BJ (cell line): ENCODE results near the gene PYGL. TPM values are rescaled to one million over a fixed set of nuclear protein-coding genes. Genes with fewer than 3 reads are reported as not detected.

Source experiments
- CTCF ChIA-PET: fragments of 350-600 bp; formaldehyde crosslinking; extraction: SDS; loops from one replicate; lab custom pipeline; 2021; ENCODE audit warnings: antibody characterized with exemption, inconsistent platforms; lab: Yijun Ruan, JAX
- POLR2A ChIA-PET: fragments of 300-600 bp; sonication (Branson Sonifier 250); formaldehyde crosslinking; extraction: SDS; loops from one replicate; lab custom pipeline; 2021; ENCODE audit warnings: antibody characterized with exemption; lab: Charles Lee
- DNase-seq: peaks from one replicate; pipeline ENCODE4 v3.0.0-alpha.2; 2011; ENCODE audit warnings: low read depth
- H3K27me3 ChIP-seq: 2 replicates; pipeline ENCODE4 v1.6.0; 2011; ENCODE audit warnings: low read length; ENCODE audit not compliant: control insufficient read depth, insufficient read depth
- H3K36me3 ChIP-seq: 2 replicates; pipeline ENCODE4 v1.5.1; 2011; ENCODE audit warnings: low read length; ENCODE audit not compliant: control insufficient read depth, insufficient read depth
- H3K4me3 ChIP-seq: 2 replicates; pipeline ENCODE4 v1.5.1; 2011; ENCODE audit warnings: low read depth, mild to moderate bottlenecking, control low read depth, low read length
- polyA plus RNA-seq: library from polyadenylated mRNA; depleted of rRNA; stranded (reverse); fragments of >200 nt; gene quantifications from 2 replicates; pipeline ENCODE4 v1.2.3, GENCODE V29; 2011
- TF ChIP-seq, protein P1 (sequence below): IDR thresholded peaks from 2 replicates; pipeline ENCODE4 v1.5.1; 2011; ENCODE audit warnings: low read depth, mild to moderate bottlenecking, control low read depth, inconsistent platforms, low read length, moderate library complexity; ENCODE audit not compliant: insufficient read depth

The PYGL gene
- polyA plus RNA-seq, 1 experiment, result 36.4 TPM

DNA sequence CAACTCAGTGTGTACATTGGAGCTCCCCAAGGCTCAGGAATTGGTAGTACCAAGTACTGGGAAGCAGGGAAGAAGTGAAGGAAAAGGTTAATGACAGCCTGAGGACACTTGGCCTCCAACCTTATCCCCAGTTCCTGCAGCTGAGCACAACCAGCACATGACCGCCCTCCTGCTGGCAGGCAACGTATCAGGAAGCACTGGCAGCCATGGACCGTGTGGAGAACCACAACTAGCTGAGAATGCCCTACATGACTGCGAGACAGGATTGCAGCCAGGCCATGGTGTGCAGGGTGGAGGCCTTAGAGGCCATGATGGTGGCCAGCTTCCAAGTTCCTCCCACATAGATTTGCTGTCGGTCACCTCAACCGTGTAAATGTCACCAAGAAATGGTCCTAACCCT, 26.8 kb downstream of the PYGL start:
- ChIA-PET CTCF (no interaction called here), POLR2A (no interaction called here)
- Histone ChIP-seq H3K27me3 (no peaks in the 10 kb centered on the region), H3K36me3 (peaks cover 12% of the 10 kb centered on the region), H3K4me3 (no peak overlapping the region)
- no peak for DNase-seq
- TF ChIP-seq, protein P1, sequence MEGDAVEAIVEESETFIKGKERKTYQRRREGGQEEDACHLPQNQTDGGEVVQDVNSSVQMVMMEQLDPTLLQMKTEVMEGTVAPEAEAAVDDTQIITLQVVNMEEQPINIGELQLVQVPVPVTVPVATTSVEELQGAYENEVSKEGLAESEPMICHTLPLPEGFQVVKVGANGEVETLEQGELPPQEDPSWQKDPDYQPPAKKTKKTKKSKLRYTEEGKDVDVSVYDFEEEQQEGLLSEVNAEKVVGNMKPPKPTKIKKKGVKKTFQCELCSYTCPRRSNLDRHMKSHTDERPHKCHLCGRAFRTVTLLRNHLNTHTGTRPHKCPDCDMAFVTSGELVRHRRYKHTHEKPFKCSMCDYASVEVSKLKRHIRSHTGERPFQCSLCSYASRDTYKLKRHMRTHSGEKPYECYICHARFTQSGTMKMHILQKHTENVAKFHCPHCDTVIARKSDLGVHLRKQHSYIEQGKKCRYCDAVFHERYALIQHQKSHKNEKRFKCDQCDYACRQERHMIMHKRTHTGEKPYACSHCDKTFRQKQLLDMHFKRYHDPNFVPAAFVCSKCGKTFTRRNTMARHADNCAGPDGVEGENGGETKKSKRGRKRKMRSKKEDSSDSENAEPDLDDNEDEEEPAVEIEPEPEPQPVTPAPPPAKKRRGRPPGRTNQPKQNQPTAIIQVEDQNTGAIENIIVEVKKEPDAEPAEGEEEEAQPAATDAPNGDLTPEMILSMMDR, result no peak

DNA sequence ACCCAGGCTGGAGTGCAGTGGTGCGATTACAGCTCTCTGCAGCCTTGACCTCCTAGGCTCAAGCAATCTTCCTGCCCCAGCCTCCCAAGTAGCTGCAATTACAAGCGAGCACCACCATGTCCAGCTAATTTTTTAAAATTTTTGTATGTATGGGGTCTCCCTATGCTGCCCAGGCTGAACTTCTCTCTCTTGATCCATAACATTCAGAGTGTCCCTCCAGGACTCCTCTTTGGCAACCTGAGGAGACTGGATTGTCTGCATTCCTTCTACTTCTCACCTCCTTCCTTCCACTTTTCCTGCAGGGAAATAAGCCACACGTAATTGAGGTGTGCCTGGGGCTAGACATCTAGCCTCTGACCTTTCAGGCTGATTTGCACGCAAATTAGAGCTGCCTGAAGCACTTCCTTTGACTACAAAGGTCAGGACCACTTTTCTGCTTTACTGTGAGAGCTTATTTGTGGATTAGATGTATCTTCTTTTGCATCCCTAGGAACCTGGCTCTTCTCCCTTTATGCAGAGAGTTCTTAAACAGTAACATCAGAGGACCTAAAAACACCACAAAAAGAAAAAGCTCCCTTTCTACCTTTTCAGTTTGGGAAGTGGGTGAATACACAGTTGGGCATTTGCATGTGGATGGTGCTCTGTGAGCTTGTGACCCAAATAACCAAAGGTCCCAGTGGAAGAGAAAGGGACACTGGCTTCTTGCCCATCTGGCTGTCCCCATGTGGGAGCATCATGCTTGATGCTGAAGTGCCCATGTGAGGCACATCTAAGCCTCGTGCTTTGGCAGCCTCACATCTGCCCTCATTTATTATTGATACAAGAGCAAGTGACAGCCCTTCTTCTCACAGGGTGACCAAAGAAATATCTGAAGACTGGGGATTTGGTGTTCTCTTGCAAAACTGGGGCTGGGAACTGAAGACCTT, 33.5 kb downstream of the PYGL start:
- Histone ChIP-seq H3K4me3 (no peak overlapping the region), H3K36me3 (peaks cover 12% of the 10 kb centered on the region), H3K27me3 (no peaks in the 10 kb centered on the region)
- TF ChIP-seq, protein P1, result no peak
- POLR2A ChIA-PET, result no interaction called here
- no peak for DNase-seq
- CTCF ChIA-PET, result no interaction called here

DNA sequence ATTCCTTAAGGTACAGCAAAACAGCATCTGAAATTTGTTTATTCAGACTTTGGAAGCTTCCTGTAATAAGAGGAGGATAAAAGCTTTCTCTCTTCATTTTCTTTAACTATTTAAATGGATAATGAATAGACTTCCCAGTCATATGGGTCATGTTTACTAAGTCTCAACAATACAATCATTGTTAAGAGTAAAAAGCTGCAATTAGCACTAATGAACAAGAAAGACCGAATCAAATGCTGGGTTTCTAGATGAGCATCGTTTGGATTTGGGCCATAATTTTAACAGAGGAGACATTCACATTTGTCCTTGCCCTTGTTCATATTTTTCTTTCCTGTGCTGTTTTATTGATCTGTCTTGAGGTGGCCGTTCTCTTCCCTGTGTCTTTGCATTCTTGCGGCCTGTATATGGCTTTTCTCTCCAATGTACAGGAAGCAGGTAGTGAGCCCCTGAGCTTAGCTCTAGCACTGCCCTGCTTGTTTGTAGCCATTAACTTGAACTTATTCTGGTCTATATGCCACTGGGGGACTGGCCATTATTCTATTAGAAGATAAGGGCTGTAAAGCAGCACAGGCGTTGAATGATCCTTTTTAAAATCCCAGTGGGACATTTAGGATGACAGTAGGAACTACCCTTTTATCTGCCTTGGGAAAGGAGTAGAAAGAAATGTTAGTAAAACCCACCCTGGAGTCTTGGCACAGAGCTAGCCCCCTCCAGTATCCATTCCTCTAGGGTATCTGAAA, 37.8 kb downstream of the PYGL start:
- Histone ChIP-seq H3K36me3 (peaks cover 2% of the 10 kb centered on the region), H3K27me3 (no peaks in the 10 kb centered on the region), H3K4me3 (no peak overlapping the region)
- TF ChIP-seq, protein P1, result no peak
- ChIA-PET CTCF (interaction anchor here (0.6 to 1.9 kb wide), 4 partner anchors 10 to 50 kb away, joined by 3 to 6 read pairs (median 4); no protein-coding TSS in a partner anchor), POLR2A (no interaction called here)
- no peak for DNase-seq

DNA sequence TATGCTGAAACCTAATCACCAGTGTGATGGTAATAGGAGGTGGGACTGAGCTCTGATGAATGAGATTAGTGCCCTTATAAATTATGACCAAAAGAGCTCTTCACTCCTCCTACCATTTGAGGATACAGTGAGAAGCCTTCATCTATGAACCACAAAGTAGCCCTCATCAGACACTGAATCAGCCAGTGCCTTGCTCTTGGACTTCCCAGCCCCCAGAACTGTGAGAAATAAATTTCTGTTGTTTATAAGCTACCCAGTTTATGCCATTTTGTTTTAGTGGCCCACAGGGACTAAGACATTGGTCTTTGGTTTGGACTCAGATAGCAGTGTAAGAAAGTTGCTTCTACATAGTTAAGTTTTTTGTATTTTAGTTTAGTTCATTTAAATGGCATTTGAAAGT, 39.6 kb downstream of the PYGL start:
- POLR2A ChIA-PET, result no interaction called here
- no peak for DNase-seq
- Histone ChIP-seq H3K4me3 (no peak overlapping the region), H3K27me3 (no peaks in the 10 kb centered on the region), H3K36me3 (peaks cover 3% of the 10 kb centered on the region)
- TF ChIP-seq, protein P1, result no peak
- CTCF ChIA-PET, result interaction anchor here (1.0 kb wide), 1 partner anchor 43 kb away, joined by 3 read pairs; no protein-coding TSS in a partner anchor

DNA sequence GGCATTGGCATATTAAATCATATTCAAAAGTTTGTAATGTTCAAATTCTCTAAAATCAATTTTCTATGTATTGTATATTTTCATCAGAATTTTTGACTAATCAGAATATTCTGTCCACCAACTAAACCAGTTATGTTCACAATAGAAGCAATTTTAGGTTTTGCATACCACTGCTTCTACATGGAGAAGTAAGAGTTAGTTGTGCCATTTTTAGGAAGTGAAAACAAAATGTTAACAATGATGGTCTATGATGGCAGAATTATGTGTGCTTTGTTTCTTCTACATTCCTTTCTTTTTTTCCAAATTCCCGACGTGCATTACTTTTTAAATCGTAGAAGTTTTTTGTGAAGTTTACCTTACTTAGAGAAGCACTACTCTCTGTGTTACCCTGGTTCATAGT, 42.9 kb downstream of the PYGL start:
- no peaks in the 10 kb centered on the region for H3K27me3 ChIP-seq
- DNase-seq, result no peak
- H3K4me3 ChIP-seq, result no peak overlapping the region
- ChIA-PET POLR2A (no interaction called here), CTCF (interaction anchor here (0.7 kb wide), 1 partner anchor 29 kb away, joined by 3 read pairs; no protein-coding TSS in a partner anchor)
- H3K36me3 ChIP-seq, result peaks cover 3% of the 10 kb centered on the region; the same call in 1 of the 2 replicates
- TF ChIP-seq, protein P1, result no peak
